Bronchial epithelial cell (primary cell): Measurements from ENCODE around the gene LPA. TPM values are rescaled to one million over a fixed set of nuclear protein-coding genes. Genes with fewer than 3 reads are reported as not detected.
A peak's percentile ranks its signal among the peaks of the same experiment; 100 is the strongest.

Experiments
- DNase-seq: peaks from one replicate; pipeline ENCODE4 v3.0.0-alpha.2; 2010; ENCODE audit warnings: low read depth
- FAIRE-seq: peaks from 2 replicates; lab custom pipeline; 2011; peaks lifted over from hg19 to GRCh38; lab: Jason Lieb, UNC
- H3K27me3 ChIP-seq: 2 replicates; pipeline ENCODE4 v1.5.1; 2011; ENCODE audit warnings: low read length; ENCODE audit not compliant: control insufficient read depth, insufficient read depth
- H3K36me3 ChIP-seq: 2 replicates; pipeline ENCODE4 v1.5.1; 2011; ENCODE audit warnings: low read length; ENCODE audit not compliant: control insufficient read depth, insufficient read depth
- H3K4me3 ChIP-seq: 2 replicates; pipeline ENCODE4 v1.5.1; 2011; ENCODE audit warnings: mild to moderate bottlenecking, low read depth, low read length, control low read depth
- CTCF ChIP-seq: IDR thresholded peaks from 2 replicates; pipeline ENCODE4 v1.5.1; 2011; ENCODE audit warnings: mild to moderate bottlenecking, moderate library complexity, low read length, control low read depth, inconsistent platforms; ENCODE audit not compliant: insufficient read depth, severe bottlenecking
- total RNA-seq: library from RNA; depleted of rRNA; stranded (reverse); fragments of >200 nt; gene quantifications from 2 replicates; pipeline ENCODE4 v1.2.1, GENCODE V29; 2014

The LPA gene
- total RNA-seq, 1 donor from 2014 or later: 0.26 TPM

- H3K4me3 ChIP-seq: peak overlapping the region; percentile 70
- peak; percentile 18 for TF ChIP-seq CTCF
- no peak for FAIRE-seq
- no peaks in the 10 kb centered on the region for H3K36me3 ChIP-seq
- H3K27me3 ChIP-seq: no peaks in the 10 kb centered on the region
- DNase-seq: no peak
Measured at GRCh38 chr6:160520043-160520904, 143.8 kb downstream of the LPA start.

GRCh38 chr6:160519603-160520042 is 144.5 kb downstream of the LPA start:
- FAIRE-seq (no peak), DNase-seq (peak; percentile 63)

GRCh38 chr6:160519133-160519532 is 144.9 kb downstream of the LPA start:
- Histone ChIP-seq H3K27me3 (no peaks in the 10 kb centered on the region), H3K36me3 (no peaks in the 10 kb centered on the region), H3K4me3 (no peak overlapping the region)
- DNase-seq (no peak), FAIRE-seq (no peak)
- no peak for TF ChIP-seq CTCF

More at GRCh38 chr6:160519603-160520042, 144.5 kb downstream of the LPA start:
- Histone ChIP-seq H3K27me3 (no peaks in the 10 kb centered on the region), H3K36me3 (no peaks in the 10 kb centered on the region), H3K4me3 (peak overlapping the region; percentile 70)
- TF ChIP-seq CTCF: peak; percentile 95

GRCh38 chr6:160513836-160514235 is 150.2 kb downstream of the LPA start:
- TF ChIP-seq CTCF: no peak
- Histone ChIP-seq H3K36me3 (no peaks in the 10 kb centered on the region), H3K4me3 (no peak overlapping the region), H3K27me3 (no peaks in the 10 kb centered on the region)
- no peak for FAIRE-seq
- DNase-seq: peak; percentile 44

GRCh38 chr6:160510976-160511617 is 153.0 kb downstream of the LPA start:
- DNase-seq (no peak), FAIRE-seq (no peak)
- no peak for TF ChIP-seq CTCF
- Histone ChIP-seq H3K36me3 (no peaks in the 10 kb centered on the region), H3K4me3 (no peak overlapping the region), H3K27me3 (no peaks in the 10 kb centered on the region)
